Activated T-cell treated with anti-CD3 and anti-CD28 coated beads for 1 hour (primary cell): ENCODE measurements around the gene B3GALT4.
"Not testable (repeated sequence)": the region's sequence is repeated elsewhere in the genome, so short reads cannot be mapped to it uniquely, and the experiment has no call there.

Source experiments
- DNase-seq: peaks from one replicate; pipeline ENCODE4 v3.0.0-alpha.2; 2020; ENCODE audit warnings: low read depth

B3GALT4 gene

DNA sequence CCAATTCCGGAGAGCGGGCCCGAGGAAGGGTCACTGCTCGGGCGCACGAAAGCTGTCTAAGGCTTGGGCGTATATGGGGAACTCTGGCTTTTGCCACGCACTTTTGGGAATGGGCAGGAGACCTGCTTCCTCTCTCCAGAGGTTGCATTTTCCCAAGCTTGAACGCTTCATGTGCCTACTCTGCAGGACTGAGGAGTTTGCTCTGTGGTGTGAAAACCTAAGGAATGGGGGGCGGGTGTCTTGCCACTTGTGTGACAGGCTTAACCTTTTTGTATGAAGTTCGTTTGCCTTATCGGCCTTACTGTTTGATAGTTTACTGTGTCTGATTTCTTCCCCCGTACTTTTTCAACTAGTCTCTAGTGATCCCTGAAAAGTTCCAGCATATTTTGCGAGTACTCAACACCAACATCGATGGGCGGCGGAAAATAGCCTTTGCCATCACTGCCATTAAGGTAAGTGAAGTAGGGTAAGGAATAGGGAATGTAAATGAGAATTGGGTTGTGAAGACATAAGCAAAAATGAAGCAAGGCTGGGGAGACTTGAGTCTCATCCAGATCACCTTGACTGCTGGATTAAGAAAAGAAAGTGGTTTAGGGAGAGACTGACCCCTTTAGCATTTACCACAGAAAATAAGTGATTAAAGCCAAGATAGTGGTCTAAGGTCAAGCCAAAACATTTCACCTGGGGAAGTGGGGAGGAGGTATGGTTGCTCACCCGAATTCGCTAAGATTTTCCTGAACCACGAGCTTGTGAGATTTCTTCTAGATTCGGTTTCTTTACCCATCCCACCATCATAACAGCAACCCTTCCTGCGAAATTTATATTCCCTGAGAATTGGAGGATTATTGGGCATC lies 4.4 kb upstream of the B3GALT4 start:
- DNase-seq = no peak

DNA sequence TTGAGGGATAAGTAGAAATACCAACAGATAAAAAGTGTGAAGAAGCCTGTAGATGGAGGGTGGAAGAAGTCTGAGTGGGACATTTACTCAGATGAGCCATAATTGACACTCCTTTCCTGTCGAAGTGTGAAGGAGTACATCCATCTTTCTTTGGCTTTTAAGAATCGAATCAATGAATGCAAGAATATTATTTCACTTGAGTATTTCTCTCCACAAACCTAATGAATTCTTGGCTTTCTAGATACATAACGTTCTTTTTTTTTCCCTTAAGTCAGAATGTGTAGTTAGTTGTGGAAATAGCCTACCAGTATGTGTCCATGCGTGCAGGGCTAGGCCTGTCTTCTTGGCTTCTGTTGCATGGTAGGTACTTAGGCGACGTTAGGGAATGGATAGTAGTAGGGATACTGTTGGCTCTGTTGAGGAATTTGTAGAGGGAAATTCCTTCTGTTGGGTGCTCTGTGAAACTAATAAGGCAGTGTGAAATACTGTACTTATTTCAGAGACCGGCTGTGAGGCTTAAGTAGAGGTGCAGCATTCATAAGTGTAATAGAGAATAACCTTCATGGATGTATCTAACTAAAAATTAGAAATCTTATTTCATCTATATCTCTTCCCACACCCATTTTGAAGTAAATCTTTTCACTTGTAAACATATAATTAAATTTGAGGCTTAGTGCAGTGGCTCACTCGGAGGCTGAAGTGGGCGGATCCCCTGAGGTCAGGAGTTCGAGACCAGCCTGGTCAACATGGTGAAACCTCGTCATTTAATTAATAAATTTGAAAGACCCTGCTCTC lies 3.6 kb upstream of the B3GALT4 start:
- DNase-seq = no peak

DNA sequence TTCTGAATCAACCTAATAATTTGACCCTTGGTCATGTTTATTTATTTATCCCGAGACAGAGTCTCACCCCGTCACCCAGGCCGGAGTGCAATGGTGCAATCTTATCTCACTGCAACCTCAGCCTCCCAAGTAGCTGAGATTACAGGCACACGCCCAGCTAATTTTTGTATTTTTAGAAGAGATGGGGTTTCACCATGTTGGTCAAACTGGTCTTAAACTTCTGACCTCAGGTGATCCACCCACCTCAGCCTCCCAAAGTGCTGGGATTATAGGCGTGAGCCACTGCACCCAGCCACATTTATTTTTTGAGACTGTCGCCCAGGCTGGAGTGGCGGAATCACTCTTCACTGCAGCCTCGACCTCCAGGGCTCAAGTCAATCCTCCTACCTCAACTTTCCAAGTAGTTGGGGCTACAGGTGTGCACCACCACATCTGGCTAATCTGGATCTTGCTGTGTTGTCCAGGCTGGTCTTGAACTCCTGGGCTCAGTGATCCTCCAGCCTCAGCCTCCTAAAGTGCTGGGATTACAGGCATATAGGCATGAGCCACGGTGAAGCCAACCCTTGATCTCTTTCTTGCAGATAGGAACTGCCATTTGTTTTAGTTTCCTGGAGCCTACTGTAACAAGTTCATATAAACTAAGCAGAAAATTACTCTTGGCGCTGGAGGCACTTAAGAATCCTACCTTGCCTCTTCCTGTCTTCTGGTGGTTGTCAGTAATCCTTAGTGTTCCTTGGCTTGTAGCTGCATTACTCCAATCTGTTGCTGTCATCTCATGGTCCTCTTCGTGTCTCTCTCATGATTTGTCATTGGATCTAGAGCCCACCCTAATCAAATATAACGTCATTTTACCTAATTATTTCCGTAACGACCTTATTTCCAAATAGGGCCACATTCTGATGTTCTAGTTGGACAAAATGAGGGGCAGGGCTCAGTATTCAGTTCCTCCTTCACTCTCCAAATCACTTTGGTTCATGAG lies 2.7 kb upstream of the B3GALT4 start:
- no peak for DNase-seq

DNA sequence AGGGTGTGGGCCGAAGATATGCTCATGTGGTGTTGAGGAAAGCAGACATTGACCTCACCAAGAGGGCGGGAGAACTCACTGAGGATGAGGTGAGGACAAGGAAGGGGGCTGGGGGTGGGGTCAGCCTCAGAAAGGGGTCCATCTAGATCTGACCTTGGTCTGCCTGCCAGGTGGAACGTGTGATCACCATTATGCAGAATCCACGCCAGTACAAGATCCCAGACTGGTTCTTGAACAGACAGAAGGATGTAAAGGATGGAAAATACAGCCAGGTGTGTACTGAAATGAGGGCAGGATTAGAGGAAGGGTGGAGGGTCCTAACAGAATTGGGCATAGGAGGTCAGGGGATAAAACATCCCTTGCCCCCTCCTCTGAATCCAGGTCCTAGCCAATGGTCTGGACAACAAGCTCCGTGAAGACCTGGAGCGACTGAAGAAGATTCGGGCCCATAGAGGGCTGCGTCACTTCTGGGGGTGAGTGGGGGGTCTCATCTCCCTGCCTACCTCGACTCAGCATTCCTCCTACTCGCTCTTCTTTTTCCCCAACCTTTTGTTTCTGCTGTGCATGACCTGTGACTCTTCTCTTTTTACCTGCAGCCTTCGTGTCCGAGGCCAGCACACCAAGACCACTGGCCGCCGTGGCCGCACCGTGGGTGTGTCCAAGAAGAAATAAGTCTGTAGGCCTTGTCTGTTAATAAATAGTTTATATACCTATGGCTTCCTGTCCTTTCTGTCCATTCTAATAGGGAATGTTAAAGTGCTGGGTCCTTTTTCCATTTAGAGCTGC lies 935 bp upstream of the B3GALT4 start:
- DNase-seq = not testable (repeated sequence)

DNA sequence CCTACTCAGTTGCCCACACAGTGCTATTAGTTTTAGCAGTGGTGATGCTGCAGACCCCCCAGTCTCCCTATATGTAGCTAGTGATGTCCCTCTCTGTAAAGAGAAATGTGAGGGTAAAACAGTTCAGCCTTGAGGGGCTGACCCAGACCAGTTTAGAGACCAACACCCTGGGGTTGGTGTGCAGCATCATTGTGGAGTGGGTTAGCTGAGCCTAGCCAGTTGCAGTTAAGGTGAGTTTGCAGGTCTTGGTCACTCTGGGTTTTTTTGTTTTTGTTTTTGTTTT lies 401 bp upstream of the B3GALT4 start:
- no peak for DNase-seq

DNA sequence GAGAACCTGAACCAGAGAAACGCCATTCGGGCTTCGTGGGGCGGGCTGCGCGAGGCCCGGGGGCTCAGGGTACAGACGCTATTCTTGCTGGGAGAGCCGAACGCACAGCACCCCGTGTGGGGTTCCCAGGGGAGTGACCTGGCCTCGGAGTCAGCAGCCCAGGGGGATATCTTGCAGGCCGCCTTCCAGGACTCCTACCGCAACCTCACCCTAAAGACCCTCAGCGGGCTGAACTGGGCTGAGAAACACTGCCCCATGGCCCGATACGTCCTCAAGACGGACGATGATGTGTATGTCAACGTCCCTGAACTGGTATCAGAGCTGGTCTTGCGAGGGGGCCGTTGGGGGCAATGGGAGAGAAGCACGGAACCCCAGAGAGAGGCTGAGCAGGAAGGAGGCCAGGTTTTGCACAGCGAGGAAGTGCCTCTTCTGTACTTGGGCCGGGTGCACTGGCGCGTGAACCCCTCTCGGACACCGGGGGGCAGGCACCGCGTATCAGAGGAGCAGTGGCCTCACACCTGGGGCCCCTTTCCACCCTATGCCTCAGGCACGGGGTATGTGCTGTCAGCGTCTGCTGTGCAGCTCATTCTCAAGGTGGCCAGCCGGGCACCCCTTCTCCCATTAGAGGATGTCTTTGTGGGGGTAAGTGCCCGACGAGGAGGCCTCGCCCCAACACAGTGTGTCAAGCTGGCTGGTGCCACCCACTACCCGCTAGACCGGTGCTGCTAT lies 904 bp downstream of the B3GALT4 start:
- DNase-seq = no peak

DNA sequence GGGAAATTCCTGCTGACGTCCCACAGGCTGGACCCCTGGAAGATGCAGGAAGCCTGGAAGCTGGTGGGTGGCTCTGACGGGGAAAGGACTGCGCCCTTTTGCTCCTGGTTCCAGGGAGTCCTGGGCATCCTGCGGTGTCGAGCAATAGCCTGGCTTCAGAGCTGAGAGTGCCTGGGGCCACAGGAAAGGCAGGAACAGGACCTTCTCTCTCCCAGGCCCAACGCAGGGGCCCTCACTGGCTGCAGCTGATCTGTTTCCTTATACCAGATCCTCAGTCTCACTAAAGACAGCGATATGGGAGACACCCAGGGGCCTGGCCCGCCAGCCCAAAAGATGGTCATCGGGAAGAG lies 1.4 kb downstream of the B3GALT4 start:
- DNase-seq = no peak

DNA sequence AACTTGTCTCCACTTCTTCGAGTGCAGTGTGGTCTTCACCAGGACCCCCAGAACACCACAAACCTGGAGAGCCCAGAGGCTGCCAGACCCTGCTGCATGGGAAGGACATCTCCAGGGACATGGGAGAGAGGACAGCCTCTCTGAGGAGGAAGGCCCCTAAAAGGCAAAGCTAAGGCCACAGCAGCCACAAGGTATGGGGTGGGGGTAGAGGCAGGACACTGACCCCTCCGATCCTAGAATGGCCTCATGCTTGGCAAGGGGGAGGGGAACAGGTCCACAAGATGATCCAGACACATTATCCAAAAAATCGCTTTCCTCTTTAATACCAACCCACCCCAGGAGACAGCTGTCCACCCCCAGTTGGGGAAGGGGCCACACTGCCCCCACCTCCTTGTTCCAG lies 1.9 kb downstream of the B3GALT4 start:
- DNase-seq = no peak

DNA sequence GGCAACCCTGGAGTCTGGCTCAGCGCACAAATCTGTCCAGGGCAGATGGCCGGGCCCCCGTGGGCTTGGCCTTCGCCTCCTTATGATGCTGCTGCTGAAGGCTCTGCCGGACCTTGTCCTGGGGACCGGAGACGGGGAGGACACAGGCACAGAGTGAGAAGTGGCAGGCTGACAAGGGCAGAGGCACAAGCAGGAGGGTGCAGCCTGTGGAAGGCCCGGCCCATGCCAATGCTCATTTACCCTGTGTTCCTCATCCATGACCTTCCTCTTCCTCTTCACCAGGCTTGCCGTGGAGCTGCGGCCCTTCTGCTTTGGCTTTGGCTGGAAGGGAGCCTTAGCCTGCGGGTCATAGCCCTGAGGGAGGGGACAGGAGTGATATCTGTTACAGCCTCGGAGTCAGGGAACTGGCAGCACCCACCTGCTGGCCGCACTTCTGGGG lies 2.4 kb downstream of the B3GALT4 start:
- no peak for DNase-seq

DNA sequence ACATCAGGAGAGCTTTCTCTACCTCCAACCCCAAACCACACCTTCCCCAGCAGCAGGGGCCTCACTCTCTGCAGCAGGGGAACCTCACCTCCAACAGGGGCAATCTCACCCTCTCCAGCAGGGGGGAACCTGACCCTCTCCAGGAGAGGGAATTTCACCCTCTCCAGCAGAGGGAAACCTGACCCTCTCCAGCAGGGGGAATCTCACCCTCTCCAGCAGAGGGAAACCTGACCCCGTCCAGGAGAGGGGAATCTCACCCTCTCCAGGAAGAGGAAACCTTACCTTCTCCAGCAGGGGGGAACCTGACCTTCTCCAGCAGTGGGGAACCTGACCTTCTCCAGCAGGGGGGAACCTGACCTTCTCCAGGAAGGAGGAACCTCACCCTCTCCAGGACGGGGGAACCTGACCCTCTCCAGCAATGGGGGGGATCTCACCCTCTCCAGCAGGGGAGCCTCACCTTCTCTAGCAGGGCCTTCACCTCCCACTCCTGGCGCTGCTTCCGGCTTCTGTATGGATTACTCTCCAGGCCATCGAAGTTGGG lies 3.1 kb downstream of the B3GALT4 start:
- DNase-seq = no peak

DNA sequence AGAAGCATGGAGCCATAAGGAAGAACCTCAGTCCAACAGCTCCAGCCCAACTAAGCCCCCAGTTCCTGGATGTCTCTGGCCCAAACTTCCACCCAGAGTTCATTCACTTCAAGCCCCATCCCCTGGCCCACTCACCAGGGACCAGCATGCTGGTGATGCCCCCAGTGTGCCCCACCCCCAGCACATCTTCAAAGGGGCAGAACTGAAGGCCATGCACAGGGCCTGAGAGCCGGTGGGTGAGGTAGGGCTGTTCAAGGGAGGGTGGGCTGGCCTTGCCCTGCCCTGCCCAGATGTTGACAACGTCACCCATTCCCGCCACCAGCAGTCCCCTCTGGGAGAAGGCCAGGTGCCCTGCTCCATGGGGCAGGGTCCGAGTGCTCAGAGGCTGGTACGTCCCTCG lies 3.6 kb downstream of the B3GALT4 start:
- no peak for DNase-seq

DNA sequence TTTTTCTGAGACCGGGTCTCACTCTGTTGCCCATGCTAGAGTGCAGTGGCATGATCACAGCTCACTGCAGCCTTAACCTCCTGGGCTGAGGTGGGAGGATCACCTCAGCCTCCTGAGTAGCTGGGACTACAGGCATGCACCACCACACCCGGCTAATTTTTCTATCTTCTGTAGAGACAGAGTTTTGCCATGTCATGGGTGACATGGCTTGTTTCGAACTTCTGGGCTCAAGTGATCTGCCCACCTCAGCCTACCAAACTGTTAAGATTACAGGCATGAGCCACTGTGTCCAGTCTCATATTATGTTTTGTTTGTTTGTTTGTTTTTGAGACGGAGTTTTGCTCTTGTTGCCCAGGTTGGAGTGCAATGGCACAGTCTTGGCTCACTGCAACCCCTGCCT lies 8.3 kb downstream of the B3GALT4 start:
- not testable (repeated sequence) for DNase-seq

DNA sequence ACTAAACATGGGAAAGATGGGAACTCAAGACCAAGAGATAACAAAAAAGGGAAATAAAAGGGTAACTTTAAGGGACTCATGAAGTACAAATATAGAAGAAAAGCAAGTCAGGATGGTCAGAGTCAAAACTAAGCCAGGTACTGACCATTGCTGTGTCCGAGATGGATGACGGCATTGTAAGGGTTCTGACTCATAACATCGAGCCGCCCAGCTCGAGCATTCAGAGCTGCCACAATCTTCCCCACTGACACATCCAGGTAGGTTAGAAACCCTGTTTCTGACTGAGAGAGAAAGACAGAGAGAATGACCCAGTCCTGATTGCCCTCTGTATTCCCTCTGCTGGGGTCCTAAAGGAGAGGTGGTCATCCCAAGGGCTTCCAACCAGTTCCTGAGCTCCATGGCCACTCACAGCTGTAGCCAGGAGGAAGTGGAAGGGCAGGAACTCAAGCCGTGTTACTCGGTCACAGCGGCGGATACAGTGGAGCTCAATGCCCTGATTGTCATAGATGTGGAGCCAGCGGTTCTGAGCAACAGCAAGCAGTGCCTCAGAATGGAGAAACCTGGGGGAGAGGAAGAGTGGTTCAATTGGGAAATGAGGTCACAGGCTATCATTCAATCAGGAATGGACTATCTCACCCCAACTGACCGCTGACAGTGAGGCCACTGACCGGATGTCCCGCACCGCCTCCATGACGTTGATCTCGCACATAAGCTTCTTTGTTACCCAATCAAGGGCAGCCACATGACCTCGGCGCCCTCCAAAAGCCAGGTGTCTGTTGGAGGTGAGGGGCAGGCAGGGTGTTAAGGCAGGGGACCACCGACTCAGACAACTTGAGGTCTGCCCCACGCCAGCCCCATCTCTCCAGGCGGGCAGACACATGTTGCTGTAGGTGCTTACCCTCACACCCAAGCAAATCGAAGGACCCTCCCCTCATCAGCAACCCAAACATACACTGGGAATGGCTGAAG lies 10.3 kb downstream of the B3GALT4 start:
- no peak for DNase-seq

DNA sequence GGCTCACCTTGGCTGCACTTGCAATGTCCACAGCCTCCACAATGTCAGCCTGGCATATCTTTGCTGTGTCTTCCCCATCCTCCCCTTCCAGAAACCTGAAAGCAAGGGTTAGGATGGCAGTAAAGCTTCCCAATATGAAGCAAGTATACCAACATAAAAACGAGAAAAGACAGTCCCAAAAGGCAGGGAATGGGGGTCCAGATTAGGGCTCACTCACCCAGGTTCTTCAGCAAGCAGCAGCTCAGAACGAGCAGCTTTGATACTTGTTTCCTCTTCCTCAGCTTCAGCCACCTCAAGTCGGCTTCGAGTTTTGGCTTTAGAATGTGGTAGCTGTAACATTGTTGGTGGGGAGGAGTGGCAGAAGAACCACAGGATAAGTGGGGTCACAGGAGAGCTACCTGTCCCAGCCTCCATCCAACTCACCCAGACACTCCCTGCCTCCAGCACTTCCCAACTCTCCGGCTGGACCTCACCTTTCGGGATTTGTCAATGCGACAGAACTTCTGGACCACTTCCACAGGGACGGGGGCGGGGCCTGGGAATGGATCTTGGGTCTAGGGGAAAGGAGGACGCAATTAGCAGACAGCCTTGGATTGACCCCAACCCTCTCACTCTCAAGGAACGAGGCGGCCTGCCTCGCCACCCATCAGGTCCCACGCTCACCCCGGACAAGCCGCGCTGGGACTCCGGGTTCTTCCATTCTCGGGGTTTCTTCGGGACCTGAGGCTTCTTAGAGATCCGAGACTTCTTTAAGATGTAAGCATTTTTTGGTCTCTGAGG lies 11.4 kb downstream of the B3GALT4 start:
- DNase-seq = no peak

DNA sequence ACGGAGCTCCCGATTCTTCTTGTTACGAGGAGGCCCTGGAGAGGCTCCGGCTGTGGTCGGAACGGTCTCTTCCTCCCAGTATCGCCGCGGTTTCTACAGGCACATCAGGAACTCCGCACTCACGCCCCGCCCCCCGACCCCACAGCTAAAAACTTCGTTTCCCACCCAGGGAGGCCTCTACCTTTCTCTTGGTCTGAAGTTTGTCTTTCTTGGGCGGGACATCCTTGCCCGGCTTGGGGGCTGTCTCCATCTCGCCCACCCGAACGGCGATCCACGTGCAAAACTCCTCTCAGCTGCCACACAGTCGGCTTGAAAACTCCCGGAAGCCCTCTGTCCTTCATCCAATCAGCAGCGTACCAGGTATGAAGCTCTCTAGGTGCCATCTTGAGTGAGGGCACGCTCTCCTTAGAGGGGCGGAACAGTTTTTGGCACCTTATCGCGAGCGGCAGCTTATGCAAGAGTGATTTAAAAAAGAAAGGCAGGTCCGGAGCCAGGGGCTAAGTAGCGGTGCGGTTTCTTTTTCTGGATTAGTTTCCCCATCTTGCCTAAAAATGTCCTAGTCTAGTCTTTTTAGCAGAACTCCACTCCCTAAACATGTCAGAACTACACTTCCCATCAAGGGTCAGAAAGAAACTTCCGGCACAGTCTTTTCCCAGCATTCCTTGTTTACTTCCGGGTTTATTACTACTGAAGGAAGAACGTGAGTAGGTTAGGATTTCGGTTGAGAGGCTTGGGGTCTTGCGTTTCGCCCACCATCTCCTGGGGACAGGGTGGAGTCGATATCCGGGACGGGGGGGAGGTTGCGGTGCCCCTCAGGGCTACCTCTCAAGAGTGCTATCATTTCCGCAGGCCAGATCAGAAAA lies 12.2 kb downstream of the B3GALT4 start, which contains the start of the genes PFDN6 and WDR46:
Gene PFDN6, plus strand, starts transcription at position 681 of the 863 bp plus-strand sequence. CDS start 256 bp downstream, outside the sequence.
Gene WDR46, minus strand, starts transcription at position 319 of the 863 bp plus-strand sequence. Its CDS starts 69 bp downstream, at position 250.
- peak; percentile 64 for DNase-seq

DNA sequence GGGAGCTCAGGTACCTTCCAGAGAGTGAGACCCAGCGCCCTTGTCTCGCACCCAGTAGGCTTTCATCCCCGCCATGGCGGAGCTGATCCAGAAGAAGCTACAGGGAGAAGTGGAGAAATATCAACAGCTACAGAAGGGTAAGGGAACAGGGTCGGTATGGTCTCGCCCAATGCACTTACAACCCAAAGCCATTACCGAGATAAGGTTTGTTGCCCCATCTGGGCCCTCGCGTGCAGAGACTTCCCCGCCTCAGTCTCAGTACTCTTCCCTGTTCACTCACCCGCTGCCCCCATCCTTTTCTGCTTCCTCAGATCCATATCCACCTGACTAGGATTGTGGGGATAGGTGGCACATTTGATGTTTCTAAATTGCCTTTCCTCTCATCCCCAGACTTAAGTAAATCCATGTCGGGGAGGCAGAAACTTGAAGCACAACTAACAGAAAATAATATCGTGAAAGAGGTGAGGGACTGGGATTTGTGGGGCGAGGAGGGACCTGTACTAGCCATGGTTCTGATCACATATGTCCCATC lies 12.9 kb downstream of the B3GALT4 start:
- no peak for DNase-seq

DNA sequence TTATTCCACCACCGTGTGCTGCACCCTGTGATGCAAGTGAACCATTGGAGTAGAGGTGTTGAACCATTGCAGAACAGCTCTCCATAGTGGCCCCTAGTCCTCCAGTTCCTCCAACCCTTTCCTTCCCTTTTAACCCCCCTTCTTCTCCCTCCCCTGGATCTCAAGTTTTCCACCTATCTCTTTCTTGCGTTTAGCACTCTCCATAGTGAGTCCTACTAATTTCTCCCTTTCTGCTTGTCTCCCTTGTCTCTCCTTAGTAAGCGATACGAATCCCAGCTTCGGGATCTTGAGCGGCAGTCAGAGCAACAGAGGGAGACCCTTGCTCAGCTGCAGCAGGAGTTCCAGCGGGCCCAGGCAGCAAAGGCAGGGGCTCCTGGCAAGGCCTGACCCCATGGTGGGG lies 13.5 kb downstream of the B3GALT4 start:
- no peak for DNase-seq
